Measurements from ENCODE around the gene RASSF9. TPM values are rescaled to one million over a fixed set of nuclear protein-coding genes. Genes with fewer than 3 reads are reported as not detected.

The RASSF9 gene
- total RNA-seq, 6 experiments from 2014 or later, result 0.31 to 0.77 (median 0.60) TPM

- DNase-seq (no peak), ATAC-seq (peak; percentile 77 to 91 (median 78))
- TF ChIP-seq, protein P1, sequence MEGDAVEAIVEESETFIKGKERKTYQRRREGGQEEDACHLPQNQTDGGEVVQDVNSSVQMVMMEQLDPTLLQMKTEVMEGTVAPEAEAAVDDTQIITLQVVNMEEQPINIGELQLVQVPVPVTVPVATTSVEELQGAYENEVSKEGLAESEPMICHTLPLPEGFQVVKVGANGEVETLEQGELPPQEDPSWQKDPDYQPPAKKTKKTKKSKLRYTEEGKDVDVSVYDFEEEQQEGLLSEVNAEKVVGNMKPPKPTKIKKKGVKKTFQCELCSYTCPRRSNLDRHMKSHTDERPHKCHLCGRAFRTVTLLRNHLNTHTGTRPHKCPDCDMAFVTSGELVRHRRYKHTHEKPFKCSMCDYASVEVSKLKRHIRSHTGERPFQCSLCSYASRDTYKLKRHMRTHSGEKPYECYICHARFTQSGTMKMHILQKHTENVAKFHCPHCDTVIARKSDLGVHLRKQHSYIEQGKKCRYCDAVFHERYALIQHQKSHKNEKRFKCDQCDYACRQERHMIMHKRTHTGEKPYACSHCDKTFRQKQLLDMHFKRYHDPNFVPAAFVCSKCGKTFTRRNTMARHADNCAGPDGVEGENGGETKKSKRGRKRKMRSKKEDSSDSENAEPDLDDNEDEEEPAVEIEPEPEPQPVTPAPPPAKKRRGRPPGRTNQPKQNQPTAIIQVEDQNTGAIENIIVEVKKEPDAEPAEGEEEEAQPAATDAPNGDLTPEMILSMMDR (IDR thresholded peaks at IDR 0.05), result peak; percentile 55 to 74 (median 72)
- no peak for TF ChIP-seq POLR2A (IDR thresholded peaks at IDR 0.05)
- Histone ChIP-seq H3K36me3 (no peaks in the 10 kb centered on the region), H3K4me1 (no peaks in the 10 kb centered on the region), H3K4me3 (no peak overlapping the region), H3K27ac (no peak overlapping the region), H3K9me3 (no peaks in the 10 kb centered on the region), H3K27me3 (no peaks in the 10 kb centered on the region)
- intact Hi-C loops (cut with DNase I), result loop anchor here in 1 of 2 donors (10.0 kb wide), 1 partner anchor 398 kb away; no protein-coding TSS in a partner anchor
- 28% methylated on average over 3 of the region's 3 CpGs for WGBS (ENCODE audit: insufficient coverage, low coverage, low lambda C conversion rate, missing lambda C conversion rate)
These were observed 36.4 kb upstream of the RASSF9 start for GRCh38 chr12:85872497-85873091.

- DNase-seq (no peak), ATAC-seq (peak; percentile 78 to 89 (median 83))
- Histone ChIP-seq H3K9me3 (no peaks in the 10 kb centered on the region), H3K27me3 (no peaks in the 10 kb centered on the region), H3K4me1 (no peaks in the 10 kb centered on the region), H3K36me3 (no peaks in the 10 kb centered on the region), H3K27ac (no peak overlapping the region), H3K4me3 (no peak overlapping the region)
- TF ChIP-seq, protein P1 (IDR thresholded peaks at IDR 0.05), result peak; percentile 69 to 83 (median 76)
- TF ChIP-seq POLR2A (IDR thresholded peaks at IDR 0.05), result no peak
- 22% methylated on average over 5 of the region's 5 CpGs for WGBS (ENCODE audit: insufficient coverage, low coverage, low lambda C conversion rate, missing lambda C conversion rate)
- intact Hi-C loops (cut with DNase I), result no loop called here
These were observed 31.0 kb upstream of the RASSF9 start for GRCh38 chr12:85866986-85867776.

- no peak for TF ChIP-seq POLR2A (IDR thresholded peaks at IDR 0.05)
- TF ChIP-seq, protein P1 (IDR thresholded peaks at IDR 0.05), result no peak
- H3K27ac ChIP-seq, result no peak overlapping the region
- intact Hi-C loops (cut with DNase I), result no loop called here
- DNase-seq, result no peak
- ATAC-seq, result no peak
- H3K9me3 ChIP-seq, result no peaks in the 10 kb centered on the region
- H3K4me1 ChIP-seq, result no peaks in the 10 kb centered on the region
- no peak overlapping the region for H3K4me3 ChIP-seq
- WGBS (ENCODE audit: insufficient coverage, low coverage, low lambda C conversion rate, missing lambda C conversion rate), result 75% methylated on average over 1 of the region's 6 CpGs
- H3K27me3 ChIP-seq, result no peaks in the 10 kb centered on the region
- no peaks in the 10 kb centered on the region for H3K36me3 ChIP-seq
These were observed 29.7 kb upstream of the RASSF9 start for GRCh38 chr12:85865890-85866289.

DNA sequence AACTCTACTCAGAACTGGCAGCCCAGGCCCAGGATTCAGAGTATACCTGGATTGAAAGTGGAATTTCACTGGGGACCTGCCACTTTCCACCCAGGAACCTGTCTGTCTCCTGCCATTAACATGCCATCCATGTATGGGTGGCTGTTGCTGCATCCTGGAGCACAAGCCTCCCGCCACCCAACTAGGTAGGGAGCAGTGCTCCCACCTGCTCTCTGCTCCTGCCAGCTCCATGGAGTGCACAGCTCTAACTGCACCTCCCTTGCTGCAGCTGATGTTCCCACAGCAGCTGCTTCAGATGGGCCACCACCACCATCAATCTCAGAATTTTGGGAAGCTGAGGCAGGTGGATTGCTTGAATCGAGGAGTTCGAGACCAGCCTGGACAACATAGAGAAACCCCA is 20.8 kb upstream of the RASSF9 start:
- no peak for ATAC-seq

More for the DNA sequence above, 20.8 kb upstream of the RASSF9 start:
- Histone ChIP-seq H3K27ac (no peak overlapping the region), H3K36me3 (no peaks in the 10 kb centered on the region), H3K9me3 (no peaks in the 10 kb centered on the region), H3K27me3 (no peaks in the 10 kb centered on the region), H3K4me1 (no peaks in the 10 kb centered on the region), H3K4me3 (no peak overlapping the region)
- TF ChIP-seq POLR2A (IDR thresholded peaks at IDR 0.05), result no peak
- TF ChIP-seq, protein P1 (IDR thresholded peaks at IDR 0.05), result no peak
- no peak for DNase-seq
- intact Hi-C loops (cut with DNase I), result no loop called here
- 57% methylated on average over 2 of the region's 3 CpGs for WGBS (ENCODE audit: insufficient coverage, low coverage, low lambda C conversion rate, missing lambda C conversion rate)

All from right lobe of liver (tissue), 6 donors.